Uterus (tissue), 2 donors: ENCODE measurements around the gene HS3ST4.

Experiments
- POLR2A ChIP-seq, 2 donors: fragments of 450-650 bp; IDR thresholded peaks; one replicate each; pipeline ENCODE4 v1.6.1; 2016; ENCODE audit warnings: antibody characterized with exemption in 2 of 2, mild to moderate bottlenecking in 1 of 2, moderate library complexity in 1 of 2
- TF ChIP-seq, protein P1 (sequence below), 4 experiments: fragments of 200-600 bp in 2 of 4; fragments of 450-650 bp in 2 of 4; sonication (generic) in 2 of 4; IDR thresholded peaks; one replicate each; pipeline ENCODE4 v1.5.1; 2016 to 2019; ENCODE audit warnings: antibody characterized with exemption in 4 of 4, mild to moderate bottlenecking in 2 of 4, moderate library complexity in 1 of 4

DNA sequence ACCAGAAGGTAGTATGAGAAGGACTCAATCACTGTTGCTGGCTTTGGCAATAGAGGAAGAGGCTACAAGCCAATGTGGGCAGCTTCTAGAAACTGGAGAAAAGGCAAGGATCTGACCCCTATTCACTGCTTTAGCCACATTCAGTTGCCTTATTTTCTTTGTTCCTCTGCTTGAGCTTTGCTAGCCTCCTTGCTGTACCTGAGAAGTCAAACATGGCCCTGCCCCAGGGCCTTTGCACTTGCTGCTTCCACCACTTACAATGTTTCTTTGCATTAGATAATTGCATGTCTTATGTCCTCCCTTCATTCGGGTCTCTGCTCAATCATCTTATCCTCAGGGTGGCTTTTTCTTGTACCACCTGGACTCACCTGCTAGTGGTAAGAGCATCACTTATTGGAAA lies 15.8 kb downstream of the HS3ST4 start:
- TF ChIP-seq POLR2A (IDR thresholded peaks at IDR 0.05): no peak
- TF ChIP-seq, protein P1, sequence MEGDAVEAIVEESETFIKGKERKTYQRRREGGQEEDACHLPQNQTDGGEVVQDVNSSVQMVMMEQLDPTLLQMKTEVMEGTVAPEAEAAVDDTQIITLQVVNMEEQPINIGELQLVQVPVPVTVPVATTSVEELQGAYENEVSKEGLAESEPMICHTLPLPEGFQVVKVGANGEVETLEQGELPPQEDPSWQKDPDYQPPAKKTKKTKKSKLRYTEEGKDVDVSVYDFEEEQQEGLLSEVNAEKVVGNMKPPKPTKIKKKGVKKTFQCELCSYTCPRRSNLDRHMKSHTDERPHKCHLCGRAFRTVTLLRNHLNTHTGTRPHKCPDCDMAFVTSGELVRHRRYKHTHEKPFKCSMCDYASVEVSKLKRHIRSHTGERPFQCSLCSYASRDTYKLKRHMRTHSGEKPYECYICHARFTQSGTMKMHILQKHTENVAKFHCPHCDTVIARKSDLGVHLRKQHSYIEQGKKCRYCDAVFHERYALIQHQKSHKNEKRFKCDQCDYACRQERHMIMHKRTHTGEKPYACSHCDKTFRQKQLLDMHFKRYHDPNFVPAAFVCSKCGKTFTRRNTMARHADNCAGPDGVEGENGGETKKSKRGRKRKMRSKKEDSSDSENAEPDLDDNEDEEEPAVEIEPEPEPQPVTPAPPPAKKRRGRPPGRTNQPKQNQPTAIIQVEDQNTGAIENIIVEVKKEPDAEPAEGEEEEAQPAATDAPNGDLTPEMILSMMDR (IDR thresholded peaks at IDR 0.05): no peak
